Esophagus mucosa (tissue), 1 donor: Measurements from ENCODE around the gene PANK4. TPM values are rescaled to one million over a fixed set of nuclear protein-coding genes. Genes with fewer than 3 reads are reported as not detected.
"Not testable (repeated sequence)": the region's sequence is repeated elsewhere in the genome, so short reads cannot be mapped to it uniquely, and the experiment has no call there.

ENCODE experiments used
- ATAC-seq: fragments of 200-7000 bp; cut with Tn5 transposase; one replicate; pipeline ENCODE4 v1.9.1; 2020
- total RNA-seq: library from RNA; stranded (reverse); gene quantifications from one replicate; pipeline ENCODE4 v1.2.4, GENCODE V29; 2023
- donor health status: DM: yes; HTN: yes; CAD: no.

PANK4 gene
- total RNA-seq, 1 donor from 2014 or later = 10.1 TPM

- no peak for ATAC-seq
These were observed 52.1 kb downstream of the PANK4 start for GRCh38 chr1:2474104-2474844.

- ATAC-seq = no peak
These were observed 53.2 kb downstream of the PANK4 start for GRCh38 chr1:2473198-2473597.

GRCh38 chr1:2472561-2473177, 53.7 kb downstream of the PANK4 start:
- no peak for ATAC-seq

GRCh38 chr1:2472109-2472508, 54.3 kb downstream of the PANK4 start:
- ATAC-seq = no peak

GRCh38 chr1:2471587-2472001, 54.8 kb downstream of the PANK4 start:
- ATAC-seq = no peak

GRCh38 chr1:2471159-2471471, 55.3 kb downstream of the PANK4 start:
- ATAC-seq = no peak

- ATAC-seq = no peak
These were observed 55.9 kb downstream of the PANK4 start for GRCh38 chr1:2470290-2471158.

GRCh38 chr1:2469103-2469940, 57.1 kb downstream of the PANK4 start:
- ATAC-seq = no peak

GRCh38 chr1:2468540-2468939, 57.9 kb downstream of the PANK4 start:
- ATAC-seq = no peak

GRCh38 chr1:2468041-2468472, 58.3 kb downstream of the PANK4 start:
- ATAC-seq = no peak

GRCh38 chr1:2466958-2467554, 59.3 kb downstream of the PANK4 start:
- ATAC-seq = no peak

GRCh38 chr1:2466270-2466665, 60.1 kb downstream of the PANK4 start:
- no peak for ATAC-seq

GRCh38 chr1:2465371-2466269, 60.8 kb downstream of the PANK4 start:
- no peak for ATAC-seq

- no peak for ATAC-seq
These were observed 63.0 kb downstream of the PANK4 start for GRCh38 chr1:2463396-2463795.

- ATAC-seq = no peak
These were observed 63.6 kb downstream of the PANK4 start for GRCh38 chr1:2462819-2463218.

GRCh38 chr1:2460996-2461751, 65.2 kb downstream of the PANK4 start:
- ATAC-seq = no peak

- ATAC-seq = no peak
These were observed 66.2 kb downstream of the PANK4 start for GRCh38 chr1:2460203-2460602.

- ATAC-seq = no peak
These were observed 66.6 kb downstream of the PANK4 start for GRCh38 chr1:2459757-2460156.

GRCh38 chr1:2459102-2459753, 67.2 kb downstream of the PANK4 start:
- not testable (repeated sequence) for ATAC-seq

- ATAC-seq = no peak
These were observed 67.7 kb downstream of the PANK4 start for GRCh38 chr1:2458687-2459086.
